ENCODE measurements around the gene UMOD.
"Not testable (repeated sequence)": the region's sequence is repeated elsewhere in the genome, so short reads cannot be mapped to it uniquely, and the experiment has no call there.

UMOD gene

GRCh38 chr16:20321671-20322070 is 30.8 kb downstream of the UMOD start:
- in situ Hi-C loops (cut with MboI; ENCODE audit: low sequenced_read_pairs), result no loop called here

GRCh38 chr16:20321051-20321450 is 31.5 kb downstream of the UMOD start:
- in situ Hi-C loops (cut with MboI; ENCODE audit: low sequenced_read_pairs), result not testable (repeated sequence)

GRCh38 chr16:20320592-20320991 is 31.9 kb downstream of the UMOD start:
- in situ Hi-C loops (cut with MboI; ENCODE audit: low sequenced_read_pairs), result no loop called here

GRCh38 chr16:20320178-20320577 is 32.3 kb downstream of the UMOD start:
- in situ Hi-C loops (cut with MboI; ENCODE audit: low sequenced_read_pairs), result no loop called here

- in situ Hi-C loops (cut with MboI; ENCODE audit: low sequenced_read_pairs), result no loop called here
These were observed 33.1 kb downstream of the UMOD start for GRCh38 chr16:20319406-20319805.

- in situ Hi-C loops (cut with MboI; ENCODE audit: low sequenced_read_pairs), result no loop called here
These were observed 34.1 kb downstream of the UMOD start for GRCh38 chr16:20318437-20318836.

GRCh38 chr16:20318006-20318405 is 34.5 kb downstream of the UMOD start:
- in situ Hi-C loops (cut with MboI; ENCODE audit: low sequenced_read_pairs), result no loop called here

- in situ Hi-C loops (cut with MboI; ENCODE audit: low sequenced_read_pairs), result no loop called here
These were observed 35.4 kb downstream of the UMOD start for GRCh38 chr16:20317117-20317516.

GRCh38 chr16:20316715-20317114 is 35.8 kb downstream of the UMOD start:
- in situ Hi-C loops (cut with MboI; ENCODE audit: low sequenced_read_pairs), result no loop called here

- in situ Hi-C loops (cut with MboI; ENCODE audit: low sequenced_read_pairs), result no loop called here
These were observed 36.8 kb downstream of the UMOD start for GRCh38 chr16:20315764-20316163.

- in situ Hi-C loops (cut with MboI; ENCODE audit: low sequenced_read_pairs), result no loop called here
These were observed 37.9 kb downstream of the UMOD start for GRCh38 chr16:20314575-20314974.

- in situ Hi-C loops (cut with MboI; ENCODE audit: low sequenced_read_pairs), result no loop called here
These were observed 38.8 kb downstream of the UMOD start for GRCh38 chr16:20313741-20314140.

- in situ Hi-C loops (cut with MboI; ENCODE audit: low sequenced_read_pairs), result not testable (repeated sequence)
These were observed 39.9 kb downstream of the UMOD start for GRCh38 chr16:20312536-20313095.

GRCh38 chr16:20311548-20311947 is 41.0 kb downstream of the UMOD start:
- in situ Hi-C loops (cut with MboI; ENCODE audit: low sequenced_read_pairs), result no loop called here

- in situ Hi-C loops (cut with MboI; ENCODE audit: low sequenced_read_pairs), result no loop called here
These were observed 41.8 kb downstream of the UMOD start for GRCh38 chr16:20310421-20311395.

- in situ Hi-C loops (cut with MboI; ENCODE audit: low sequenced_read_pairs), result no loop called here
These were observed 42.7 kb downstream of the UMOD start for GRCh38 chr16:20309786-20310185.

- in situ Hi-C loops (cut with MboI; ENCODE audit: low sequenced_read_pairs), result no loop called here
These were observed 43.5 kb downstream of the UMOD start for GRCh38 chr16:20308801-20309590.

GRCh38 chr16:20308266-20308665 is 44.2 kb downstream of the UMOD start:
- in situ Hi-C loops (cut with MboI; ENCODE audit: low sequenced_read_pairs), result no loop called here

GRCh38 chr16:20307791-20308190 is 44.7 kb downstream of the UMOD start:
- in situ Hi-C loops (cut with MboI; ENCODE audit: low sequenced_read_pairs), result no loop called here

GRCh38 chr16:20307240-20307671 is 45.3 kb downstream of the UMOD start:
- in situ Hi-C loops (cut with MboI; ENCODE audit: low sequenced_read_pairs), result no loop called here

GRCh38 chr16:20306401-20306800 is 46.1 kb downstream of the UMOD start:
- in situ Hi-C loops (cut with MboI; ENCODE audit: low sequenced_read_pairs), result no loop called here
